Measurements from ENCODE around the gene DTNB. TPM values are rescaled to one million over a fixed set of nuclear protein-coding genes. Genes with fewer than 3 reads are reported as not detected.
A peak's percentile ranks its signal among the peaks of the same experiment; 100 is the strongest.
"Not testable (repeated sequence)": the region's sequence is repeated elsewhere in the genome, so short reads cannot be mapped to it uniquely, and the experiment has no call there.

The DTNB gene
- total RNA-seq, 2 donors from 2014 or later: 11.1 to 11.6 TPM

- intact Hi-C loops (cut with DNase I): no loop called here
- no peak for DNase-seq (ENCODE audit: low spot score)
Measured at GRCh38 chr2:25417715-25418369, 255.5 kb downstream of the DTNB start.

GRCh38 chr2:25416674-25417073 is 256.7 kb downstream of the DTNB start:
- intact Hi-C loops (cut with DNase I): no loop called here
- no peak for DNase-seq (ENCODE audit: low spot score)

DNA sequence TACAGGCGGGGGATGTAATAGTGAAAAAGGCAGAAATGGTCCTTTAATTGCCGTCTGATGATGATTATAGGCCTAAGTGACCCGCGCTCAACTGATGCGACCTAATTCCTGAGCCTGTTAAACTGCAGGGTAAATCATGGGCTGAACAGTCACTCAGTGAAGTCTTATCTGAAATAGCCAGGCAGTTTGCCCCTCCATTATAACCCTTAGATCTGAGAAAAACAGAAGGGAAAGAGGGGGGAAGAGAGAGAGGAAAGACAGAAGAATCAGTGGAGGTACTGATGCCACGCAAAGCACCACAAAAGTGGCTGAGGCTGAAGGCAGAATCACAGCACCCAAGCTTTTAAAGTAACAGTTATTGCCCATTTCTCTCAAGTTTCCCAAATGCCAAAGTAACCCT is 258.6 kb downstream of the DTNB start:
- no peak for DNase-seq (ENCODE audit: low spot score)
- intact Hi-C loops (cut with DNase I): no loop called here

GRCh38 chr2:25413409-25413808 is 260.0 kb downstream of the DTNB start:
- intact Hi-C loops (cut with DNase I); DNase-seq (ENCODE audit: low spot score): not testable (repeated sequence)

- no peak for DNase-seq (ENCODE audit: low spot score)
- intact Hi-C loops (cut with DNase I): no loop called here
Measured at GRCh38 chr2:25411753-25412152, 261.6 kb downstream of the DTNB start.

GRCh38 chr2:25411281-25411680 is 262.1 kb downstream of the DTNB start:
- intact Hi-C loops (cut with DNase I): no loop called here
- DNase-seq (ENCODE audit: low spot score): no peak

DNA sequence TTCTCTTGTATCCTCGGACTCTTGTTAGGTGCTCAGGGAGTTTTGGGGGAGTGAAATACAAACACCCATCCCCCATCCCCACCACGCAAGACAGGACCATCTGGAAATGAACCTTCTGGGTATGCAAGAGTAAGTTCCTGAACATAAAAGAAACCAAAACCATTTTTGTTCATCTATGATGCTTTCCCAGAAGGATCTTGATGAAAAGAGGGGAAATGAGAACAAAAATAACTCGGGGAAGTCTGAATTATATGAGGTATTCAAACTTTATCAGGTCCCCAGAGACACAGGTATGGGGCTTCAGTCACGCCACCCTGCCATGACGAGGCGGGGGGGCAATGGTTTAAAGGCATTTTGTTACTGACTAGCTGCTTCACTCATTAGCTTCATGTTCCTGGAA is 263.0 kb downstream of the DTNB start:
- intact Hi-C loops (cut with DNase I): no loop called here

DNA sequence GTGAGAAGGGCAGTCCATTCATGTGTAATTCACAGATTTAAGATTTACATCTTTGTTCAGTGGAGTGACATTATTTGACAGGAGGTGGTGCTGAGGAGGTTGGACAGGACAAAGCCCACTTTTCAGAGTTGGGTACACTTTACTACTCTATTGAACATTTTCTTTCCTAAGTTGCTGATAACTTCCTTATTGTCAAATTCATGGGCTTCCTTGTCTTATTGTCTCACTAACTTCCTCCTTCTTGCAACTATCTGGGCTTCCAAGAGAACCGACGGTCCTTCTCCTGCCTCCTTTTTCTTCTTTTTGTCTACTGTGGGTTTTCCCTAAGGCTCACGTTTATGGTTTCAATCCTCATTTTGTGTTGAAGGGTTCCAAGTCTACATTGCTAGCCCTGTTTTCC is 263.9 kb downstream of the DTNB start:
- intact Hi-C loops (cut with DNase I): no loop called here
- no peak for DNase-seq (ENCODE audit: low spot score)

More for the DNA sequence above, 263.0 kb downstream of the DTNB start:
- no peak for DNase-seq (ENCODE audit: low spot score)

- intact Hi-C loops (cut with DNase I): no loop called here
- no peak for DNase-seq (ENCODE audit: low spot score)
Measured at GRCh38 chr2:25409044-25409443, 264.3 kb downstream of the DTNB start.

DNA sequence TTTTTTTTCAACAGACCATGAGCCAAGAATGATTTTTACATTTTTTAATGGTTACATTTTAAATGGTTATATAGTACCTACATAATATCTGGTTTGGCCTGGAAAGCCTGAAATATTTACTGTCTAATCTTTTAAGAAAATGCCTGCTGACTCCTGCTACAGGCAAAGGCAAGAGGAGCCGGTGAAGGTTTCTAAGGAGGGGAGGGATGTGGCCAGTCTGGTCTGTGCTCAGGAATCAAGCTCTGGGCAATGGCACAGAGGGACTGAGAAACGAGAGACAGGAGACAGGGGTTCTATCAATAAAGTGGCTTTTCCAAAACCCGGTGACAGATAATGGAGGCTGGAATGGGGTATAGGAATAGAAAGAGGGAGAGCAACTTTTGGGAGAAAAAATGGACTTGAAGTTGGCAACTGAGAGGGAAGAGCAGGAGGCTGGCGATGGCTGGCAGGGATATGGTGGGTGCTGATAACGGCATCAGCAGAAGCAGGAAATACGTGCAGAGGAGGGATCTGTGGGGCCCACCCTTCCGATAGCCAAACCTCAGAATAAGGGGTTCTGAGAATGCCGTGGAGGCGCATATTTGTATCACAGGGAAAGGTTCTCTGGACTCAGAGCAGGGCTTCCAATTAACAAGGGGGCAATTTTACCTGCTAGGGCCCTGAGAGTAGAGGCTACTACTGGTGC is 267.6 kb downstream of the DTNB start:
- intact Hi-C loops (cut with DNase I): no loop called here
- no peak for DNase-seq (ENCODE audit: low spot score)

- intact Hi-C loops (cut with DNase I): not testable (repeated sequence)
- peak; percentile 44 for DNase-seq (ENCODE audit: low spot score)
Measured at GRCh38 chr2:25403120-25403760, 270.1 kb downstream of the DTNB start.

DNA sequence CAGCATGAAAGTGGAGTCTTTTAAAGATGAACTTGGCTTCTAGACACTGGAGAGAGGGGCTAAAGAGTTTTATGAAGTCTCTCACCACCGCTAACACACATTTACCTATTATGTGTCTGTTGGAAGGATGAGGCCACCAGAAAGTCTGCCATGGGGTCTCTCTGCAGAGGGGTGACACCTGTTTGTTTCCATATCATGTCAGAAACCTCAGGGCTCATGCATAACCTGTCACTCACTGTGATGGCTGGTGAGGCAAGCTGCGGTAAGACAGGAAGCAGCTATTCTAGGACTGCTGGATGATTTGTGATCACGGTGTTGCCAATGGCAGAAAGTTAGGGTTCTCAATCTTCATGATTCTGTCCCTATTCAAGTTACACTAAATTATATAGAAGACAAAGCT is 270.9 kb downstream of the DTNB start:
- DNase-seq (ENCODE audit: low spot score): no peak
- intact Hi-C loops (cut with DNase I): no loop called here

DNA sequence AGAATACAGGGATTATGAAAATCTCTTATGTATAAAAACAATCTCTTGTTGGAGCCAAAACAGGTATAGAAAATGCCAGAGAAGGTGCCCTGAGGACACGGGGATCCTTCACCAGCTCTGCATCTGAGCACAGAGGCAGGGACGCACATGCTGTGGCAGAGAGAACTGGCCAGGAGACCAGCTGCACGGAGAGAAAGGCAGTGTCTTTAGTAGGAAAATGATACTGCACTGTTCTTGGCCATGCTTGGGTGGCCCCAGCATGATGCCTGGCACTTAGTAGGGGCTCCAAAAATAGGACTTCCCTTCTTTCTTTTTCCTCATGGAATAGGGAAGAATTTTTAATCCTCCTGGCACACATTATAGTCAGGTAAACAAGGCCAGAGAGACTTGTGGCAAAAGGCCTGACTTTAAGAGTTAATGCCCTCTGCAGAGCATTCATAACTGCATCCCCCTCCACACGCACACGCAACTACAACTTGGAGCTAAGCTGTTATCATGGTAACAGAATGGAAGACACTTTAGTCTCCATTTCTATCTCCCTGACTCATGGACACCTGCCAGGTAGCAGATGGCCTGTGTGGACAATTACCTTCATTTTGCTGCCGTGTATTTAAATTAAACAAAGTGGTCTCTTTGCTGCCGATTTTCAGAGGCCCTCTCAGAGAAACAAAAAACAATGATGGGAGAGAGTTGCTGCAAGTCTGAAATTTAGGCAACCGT is 271.9 kb downstream of the DTNB start:
- intact Hi-C loops (cut with DNase I): no loop called here
- peak; percentile 11 for DNase-seq (ENCODE audit: low spot score)

DNA sequence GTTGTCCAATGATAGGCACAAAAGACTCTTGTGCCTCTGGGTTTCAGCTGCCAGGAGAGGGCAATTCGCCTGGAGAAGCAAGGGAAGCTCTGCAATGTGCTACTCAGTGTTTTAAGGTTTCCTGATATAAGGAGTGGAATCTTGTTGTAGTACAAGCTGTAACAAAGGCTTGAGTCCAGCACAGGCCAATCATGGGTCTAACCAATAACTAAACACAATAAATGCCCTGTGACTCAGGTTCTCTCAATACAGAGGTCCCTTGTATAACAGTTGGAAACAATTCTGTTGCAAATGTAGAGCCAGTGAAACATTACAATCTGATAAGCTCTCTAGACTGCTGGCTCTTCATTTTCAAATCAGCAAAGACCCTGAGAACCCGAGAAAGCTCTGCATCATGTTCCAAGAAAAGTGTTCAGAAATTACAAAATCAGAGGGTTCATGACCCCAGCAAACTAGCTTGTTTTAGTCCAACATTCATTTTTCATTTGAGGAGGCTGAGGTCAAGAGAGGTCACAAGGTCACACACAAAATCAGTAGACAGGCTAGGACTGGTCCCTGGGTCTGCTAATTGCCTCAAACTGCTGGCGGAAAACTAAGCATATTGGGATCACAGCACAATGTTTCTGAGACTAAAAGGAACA is 272.7 kb downstream of the DTNB start:
- intact Hi-C loops (cut with DNase I): no loop called here
- DNase-seq (ENCODE audit: low spot score): no peak

DNA sequence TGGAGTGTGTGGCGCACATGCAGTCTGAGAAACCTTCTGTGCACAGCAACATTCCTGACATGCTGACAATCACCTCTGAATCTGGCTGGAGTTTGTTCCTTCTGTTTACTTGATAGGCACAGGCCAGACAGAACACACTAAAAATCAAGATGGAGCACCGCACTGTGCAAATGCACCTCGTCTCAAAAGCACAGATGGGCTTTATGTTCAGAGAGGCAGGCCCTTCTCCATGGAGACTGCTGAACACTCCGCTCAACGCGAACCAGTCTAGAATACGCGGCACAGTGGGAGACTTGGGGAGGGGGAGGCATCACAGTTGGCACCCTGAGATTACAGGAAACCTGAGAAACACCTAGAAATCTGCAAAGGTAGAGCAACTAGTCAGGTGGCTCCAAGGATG is 273.2 kb downstream of the DTNB start:
- intact Hi-C loops (cut with DNase I): no loop called here
- peak; percentile 24 for DNase-seq (ENCODE audit: low spot score)

DNA sequence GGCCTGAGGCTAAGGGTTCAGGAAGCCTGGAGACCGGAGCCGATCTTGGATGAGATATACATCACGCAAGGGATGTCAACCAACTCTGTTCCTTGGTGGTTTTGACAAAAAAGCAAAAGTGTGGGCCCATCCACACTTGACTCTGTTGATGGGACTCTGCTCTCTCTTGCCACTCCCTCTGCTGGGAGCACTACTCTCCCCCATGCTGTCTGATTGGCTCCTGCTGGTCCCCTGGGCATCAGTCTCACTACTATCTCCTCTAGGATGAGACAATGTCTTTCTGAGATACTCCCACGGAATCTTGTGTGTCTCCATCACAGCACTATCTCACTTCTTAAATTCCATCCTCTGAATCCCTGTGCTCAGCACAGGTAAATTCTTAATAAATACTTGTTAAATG is 274.8 kb downstream of the DTNB start:
- intact Hi-C loops (cut with DNase I): no loop called here
- DNase-seq (ENCODE audit: low spot score): peak; percentile 14

DNA sequence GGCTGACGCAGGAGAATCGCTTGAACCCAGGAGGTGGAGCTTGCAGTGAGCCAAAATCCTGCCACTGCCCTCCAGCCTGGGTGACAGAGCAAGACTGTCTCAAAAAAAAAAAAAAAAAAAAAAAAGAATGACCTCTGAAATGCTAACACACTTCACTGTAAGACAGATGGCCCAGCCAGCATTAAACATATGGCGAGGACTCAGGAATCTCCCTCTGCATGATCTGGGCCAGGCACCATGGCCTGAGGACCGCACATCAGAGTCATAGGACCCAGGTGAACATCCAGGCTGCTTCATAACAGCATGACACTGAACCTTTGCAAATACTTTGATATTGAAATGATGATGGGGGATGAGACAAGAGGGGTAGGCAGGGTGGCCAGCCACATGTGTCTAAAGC is 275.6 kb downstream of the DTNB start:
- intact Hi-C loops (cut with DNase I): no loop called here
- DNase-seq (ENCODE audit: low spot score): peak; percentile 24

DNA sequence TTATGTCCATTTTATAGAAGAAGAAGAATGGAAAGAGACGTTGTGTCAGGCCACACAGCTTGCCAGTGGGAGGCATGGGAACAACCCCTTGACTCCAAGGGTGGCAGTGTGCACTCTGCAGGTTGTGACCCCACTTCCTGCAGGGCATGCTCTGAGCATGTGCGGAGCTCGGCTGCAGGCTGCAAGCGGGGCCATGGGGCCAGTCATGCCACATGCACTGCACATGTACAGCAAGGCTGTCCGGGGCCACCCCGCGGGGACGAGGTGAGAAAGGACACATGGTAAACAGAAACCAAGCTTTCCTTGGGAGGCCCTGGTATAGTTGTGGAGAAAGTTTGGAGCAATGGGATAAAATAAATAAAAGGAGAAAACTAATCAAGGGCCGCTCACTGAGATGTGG is 284.2 kb downstream of the DTNB start:
- intact Hi-C loops (cut with DNase I): no loop called here
- DNase-seq (ENCODE audit: low spot score): peak; percentile 45

GRCh38 chr2:25388491-25388890 is 284.9 kb downstream of the DTNB start:
- intact Hi-C loops (cut with DNase I): no loop called here

More at GRCh38 chr2:25388491-25388890, 284.9 kb downstream of the DTNB start:
- DNase-seq (ENCODE audit: low spot score): peak; percentile 56

Measured in posterior vena cava (tissue), 2 donors.